ENCODE measurements around the gene AKR1E2. TPM values are rescaled to one million over a fixed set of nuclear protein-coding genes. Genes with fewer than 3 reads are reported as not detected.

AKR1E2 gene
- total RNA-seq, 4 donors from 2014 or later = 7.1 to 14.1 (median 12.2) TPM

DNA sequence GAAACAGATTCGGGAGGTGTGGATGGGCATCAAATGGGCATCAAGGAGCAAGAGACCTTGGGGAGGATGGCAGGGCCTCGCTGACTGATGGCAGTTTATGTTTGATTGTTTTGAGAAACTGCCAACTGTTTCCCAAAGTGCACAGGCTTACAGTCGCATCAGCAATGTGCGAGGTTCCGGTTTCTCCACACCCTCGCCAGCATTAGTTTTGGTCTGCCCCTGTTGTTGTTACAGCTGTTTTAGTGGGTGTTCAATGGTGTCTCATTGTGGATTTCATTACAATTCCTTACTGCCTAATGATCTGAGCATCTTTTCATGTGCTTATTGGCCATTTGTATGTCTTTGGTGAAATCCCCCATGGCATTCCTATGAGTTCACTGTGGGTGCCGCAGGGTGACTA lies 24.4 kb downstream of the AKR1E2 start:
- TF ChIP-seq, protein P1, sequence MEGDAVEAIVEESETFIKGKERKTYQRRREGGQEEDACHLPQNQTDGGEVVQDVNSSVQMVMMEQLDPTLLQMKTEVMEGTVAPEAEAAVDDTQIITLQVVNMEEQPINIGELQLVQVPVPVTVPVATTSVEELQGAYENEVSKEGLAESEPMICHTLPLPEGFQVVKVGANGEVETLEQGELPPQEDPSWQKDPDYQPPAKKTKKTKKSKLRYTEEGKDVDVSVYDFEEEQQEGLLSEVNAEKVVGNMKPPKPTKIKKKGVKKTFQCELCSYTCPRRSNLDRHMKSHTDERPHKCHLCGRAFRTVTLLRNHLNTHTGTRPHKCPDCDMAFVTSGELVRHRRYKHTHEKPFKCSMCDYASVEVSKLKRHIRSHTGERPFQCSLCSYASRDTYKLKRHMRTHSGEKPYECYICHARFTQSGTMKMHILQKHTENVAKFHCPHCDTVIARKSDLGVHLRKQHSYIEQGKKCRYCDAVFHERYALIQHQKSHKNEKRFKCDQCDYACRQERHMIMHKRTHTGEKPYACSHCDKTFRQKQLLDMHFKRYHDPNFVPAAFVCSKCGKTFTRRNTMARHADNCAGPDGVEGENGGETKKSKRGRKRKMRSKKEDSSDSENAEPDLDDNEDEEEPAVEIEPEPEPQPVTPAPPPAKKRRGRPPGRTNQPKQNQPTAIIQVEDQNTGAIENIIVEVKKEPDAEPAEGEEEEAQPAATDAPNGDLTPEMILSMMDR (IDR thresholded peaks at IDR 0.05; ENCODE audit: low read depth) = no peak

GRCh38 chr10:4851176-4851575 lies 25.2 kb downstream of the AKR1E2 start:
- TF ChIP-seq, protein P1 (IDR thresholded peaks at IDR 0.05; ENCODE audit: low read depth) = no peak

- TF ChIP-seq, protein P1 (IDR thresholded peaks at IDR 0.05; ENCODE audit: low read depth) = no peak
Observed at GRCh38 chr10:4851846-4852245, 25.8 kb downstream of the AKR1E2 start.

DNA sequence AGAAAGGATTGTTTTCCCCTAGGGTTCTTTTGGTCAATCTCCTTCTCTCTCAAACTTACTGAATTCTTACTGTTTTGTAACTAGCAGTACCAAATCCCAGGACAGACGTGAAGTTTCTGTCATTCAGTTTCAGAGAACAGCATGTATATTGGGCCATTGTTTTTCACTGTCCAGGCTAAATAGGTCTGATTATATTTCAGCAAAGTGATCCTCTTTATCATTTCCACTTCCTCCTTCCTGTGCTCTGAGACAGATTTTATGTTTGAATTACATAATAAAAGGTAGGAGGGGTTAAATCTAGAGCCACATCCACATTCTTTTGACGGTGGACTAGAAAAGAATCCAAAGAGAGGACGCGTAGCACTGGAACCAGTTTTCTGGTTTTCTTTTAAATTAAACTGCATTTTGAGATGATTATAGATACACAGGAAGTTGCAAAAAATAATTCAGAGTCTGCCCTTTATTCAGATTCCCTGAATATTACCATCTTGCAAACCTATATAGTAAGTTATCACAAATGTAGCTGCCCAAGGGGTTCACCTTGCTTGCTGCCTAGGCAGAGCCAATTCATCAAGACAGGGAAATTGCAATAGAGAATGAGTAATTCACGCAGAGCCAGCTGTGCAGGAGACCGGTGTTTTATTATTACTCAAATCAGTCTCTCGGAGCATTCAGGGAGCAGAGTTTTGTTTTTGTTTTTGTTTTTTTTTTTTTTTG lies 40.1 kb downstream of the AKR1E2 start:
- TF ChIP-seq, protein P1 (IDR thresholded peaks at IDR 0.05; ENCODE audit: low read depth) = no peak

- TF ChIP-seq, protein P1 (IDR thresholded peaks at IDR 0.05; ENCODE audit: low read depth) = no peak
Observed at GRCh38 chr10:4867109-4867519, 41.1 kb downstream of the AKR1E2 start.

DNA sequence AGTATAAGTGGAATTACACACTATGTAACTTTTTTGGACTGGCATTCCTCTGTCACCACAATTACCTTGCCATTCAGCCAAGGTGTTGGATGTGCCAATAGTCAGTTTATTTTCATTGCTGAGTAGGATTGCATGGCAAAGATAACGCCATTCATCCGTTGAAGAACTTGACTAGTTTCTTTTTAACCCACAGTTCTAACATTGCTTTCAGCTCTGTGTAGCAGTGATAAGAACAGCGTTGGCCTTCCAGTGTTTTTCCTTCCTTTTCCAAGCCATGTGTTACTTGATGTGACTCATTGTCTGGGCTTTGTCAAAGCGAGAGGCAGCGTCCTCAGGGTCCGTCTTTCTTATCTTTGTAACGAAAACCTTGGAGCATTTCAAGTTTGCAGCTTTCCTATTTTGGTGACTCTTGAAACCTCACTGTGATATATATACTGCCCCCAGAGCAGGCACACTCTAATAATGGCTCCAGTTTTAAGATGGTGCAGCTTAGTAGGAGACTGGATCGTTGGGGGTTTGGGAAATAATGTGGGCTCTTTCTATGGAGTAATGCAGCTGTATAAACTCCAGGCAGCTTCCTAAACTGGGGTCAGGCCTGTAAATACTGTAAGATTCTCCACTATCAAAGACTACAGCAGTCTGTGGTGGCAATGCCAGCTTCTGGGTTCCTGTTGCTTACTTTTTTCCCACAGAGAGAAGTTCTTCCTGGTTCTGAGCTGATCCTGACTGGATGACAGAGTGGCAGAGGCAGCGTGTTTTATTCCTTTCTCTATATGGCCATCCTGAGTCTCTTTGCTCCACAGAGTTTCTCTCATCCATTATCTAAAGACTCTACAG lies 41.7 kb downstream of the AKR1E2 start:
- TF ChIP-seq, protein P1 (IDR thresholded peaks at IDR 0.05; ENCODE audit: low read depth) = no peak

DNA sequence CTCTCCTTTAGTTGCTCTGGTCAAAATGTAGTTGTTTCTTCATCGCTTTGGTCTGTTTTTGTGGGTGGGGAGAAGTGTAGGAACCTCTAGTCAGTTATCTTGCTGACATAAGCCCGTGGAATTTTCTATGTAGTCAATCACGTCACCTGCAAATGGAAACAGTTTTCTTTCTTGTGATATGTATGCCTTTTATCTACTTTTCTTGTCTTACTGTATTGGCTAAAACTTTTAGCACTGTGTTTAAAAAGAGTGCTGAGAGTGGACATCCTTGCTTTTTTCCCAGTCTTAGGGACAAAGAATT lies 42.3 kb downstream of the AKR1E2 start:
- TF ChIP-seq, protein P1 (IDR thresholded peaks at IDR 0.05; ENCODE audit: low read depth) = no peak

Data from subcutaneous adipose tissue (tissue), 4 donors.